Effector CD8-positive, alpha-beta T cell (primary cell): ENCODE measurements around the gene MKI67.
A peak's percentile ranks its signal among the peaks of the same experiment; 100 is the strongest.
"Not testable (repeated sequence)": the region's sequence is repeated elsewhere in the genome, so short reads cannot be mapped to it uniquely, and the experiment has no call there.

Source experiments
- DNase-seq: peaks from one replicate; lab custom pipeline; 2025; lab: John Stamatoyannopoulos, UW

MKI67 gene

GRCh38 chr10:128110339-128110738, 15.9 kb downstream of the MKI67 start:
- no peak for DNase-seq

GRCh38 chr10:128109707-128110106, 16.5 kb downstream of the MKI67 start:
- no peak for DNase-seq

GRCh38 chr10:128105383-128105782, 20.8 kb downstream of the MKI67 start:
- no peak for DNase-seq

- DNase-seq: peak; percentile 17
Observed at GRCh38 chr10:128103229-128103714, 23.0 kb downstream of the MKI67 start.

GRCh38 chr10:128102480-128103228, 23.6 kb downstream of the MKI67 start:
- DNase-seq: no peak

GRCh38 chr10:128101901-128102300, 24.3 kb downstream of the MKI67 start:
- DNase-seq: no peak

- DNase-seq: no peak
Observed at GRCh38 chr10:128099901-128100300, 26.3 kb downstream of the MKI67 start.

- DNase-seq: no peak
Observed at GRCh38 chr10:128098631-128099030, 27.6 kb downstream of the MKI67 start.

- no peak for DNase-seq
Observed at GRCh38 chr10:128097783-128098182, 28.4 kb downstream of the MKI67 start.

GRCh38 chr10:128096486-128097199, 29.6 kb downstream of the MKI67 start:
- no peak for DNase-seq

GRCh38 chr10:128095753-128096469, 30.3 kb downstream of the MKI67 start:
- no peak for DNase-seq

GRCh38 chr10:128095027-128095752, 31.0 kb downstream of the MKI67 start:
- DNase-seq: no peak

- DNase-seq: not testable (repeated sequence)
Observed at GRCh38 chr10:128094596-128094995, 31.6 kb downstream of the MKI67 start.

GRCh38 chr10:128092454-128092853, 33.8 kb downstream of the MKI67 start:
- no peak for DNase-seq

GRCh38 chr10:128091636-128092210, 34.5 kb downstream of the MKI67 start:
- no peak for DNase-seq

- no peak for DNase-seq
Observed at GRCh38 chr10:128087884-128088709, 38.1 kb downstream of the MKI67 start.

GRCh38 chr10:128087146-128087883, 38.9 kb downstream of the MKI67 start:
- DNase-seq: no peak

- DNase-seq: no peak
Observed at GRCh38 chr10:128086003-128086863, 40.0 kb downstream of the MKI67 start.

- DNase-seq: no peak
Observed at GRCh38 chr10:128084991-128085390, 41.2 kb downstream of the MKI67 start.
